Testis (tissue), 3 donors: ENCODE data around the gene LAMP2. TPM values are rescaled to one million over a fixed set of nuclear protein-coding genes. Genes with fewer than 3 reads are reported as not detected.
A peak's percentile ranks its signal among the peaks of the same experiment; 100 is the strongest.
"Not testable (repeated sequence)": the region's sequence is repeated elsewhere in the genome, so short reads cannot be mapped to it uniquely, and the experiment has no call there.

Experiments used
- DNase-seq: peaks from one replicate; pipeline ENCODE4 v3.0.0-alpha.2; 2019
- H3K27ac ChIP-seq, 2 donors: fragments of 200-600 bp; sonication (generic); one replicate each; pipeline ENCODE4 v1.5.1; 2019
- H3K27me3 ChIP-seq: fragments of 200-600 bp; sonication (generic); one replicate; pipeline ENCODE4 v1.5.1; 2019
- H3K36me3 ChIP-seq: fragments of 200-600 bp; sonication (generic); one replicate; pipeline ENCODE4 v1.5.1; 2017; ENCODE audit warnings: low read depth; ENCODE audit errors: missing control alignments
- H3K4me1 ChIP-seq: fragments of 200-600 bp; sonication (generic); one replicate; pipeline ENCODE4 v1.5.1; 2019
- H3K4me3 ChIP-seq, 2 donors: fragments of 200-600 bp; sonication (generic); one replicate each; pipeline ENCODE4 v1.5.1; 2017 to 2019
- H3K9me3 ChIP-seq: fragments of 200-600 bp; sonication (generic); one replicate; pipeline ENCODE4 v1.5.1; 2017
- CTCF ChIP-seq, 3 experiments: fragments of 450-650 bp in 2 of 3; fragments of 200-600 bp in 1 of 3; sonication (generic) in 1 of 3; IDR thresholded peaks; one replicate each; pipeline ENCODE4 v1.5.1; 2016 to 2019; ENCODE audit warnings: antibody characterized with exemption in 3 of 3, mild to moderate bottlenecking in 2 of 3, moderate library complexity in 1 of 3
- POLR2A ChIP-seq: fragments of 450-650 bp; IDR thresholded peaks from one replicate; pipeline ENCODE4 v1.6.1; 2017; ENCODE audit warnings: antibody characterized with exemption, mild to moderate bottlenecking, moderate library complexity
- WGBS, 2 donors: methylation state at CpG; one replicate each; pipeline ENCODE4 v1.1.5; 2018; 5-methylcytosine and 5-hydroxymethylcytosine counted together
- intact Hi-C: fragments of 100-400 bp; cut with DNase I; formaldehyde crosslinking; loops from one replicate; pipeline ENCODE4 v1.15.1; 2023; ENCODE audit warnings: low total_unique reads
- polyA plus RNA-seq: library from polyadenylated mRNA; stranded (reverse); fragments of 350-450 nt; fragmentation: Illumina TruSeq; extraction: RNeasy Lipid Tissue Mini Kit (QIAGEN cat#74804); gene quantifications from one replicate; pipeline ENCODE4 v1.2.3, GENCODE V29; 2014; ENCODE audit warnings: low read depth, low replicate concordance; ENCODE audit not compliant: insufficient read depth
- total RNA-seq, 2 donors: library from RNA; depleted of rRNA; stranded (reverse); fragments of >200 nt; gene quantifications; one replicate each; pipeline ENCODE4 v1.2.3, GENCODE V29; 2016

The LAMP2 gene
- total and polyA plus RNA-seq, 3 donors from 2014 or later: 86.5 to 130 (median 99.3) TPM

- 85 to 100% methylated on average over 3 of the region's 3 CpGs for WGBS, 2 donors
- intact Hi-C loops: no loop called here
Measured at GRCh38 chrX:120474085-120474484, 5.0 kb upstream of the LAMP2 start.

GRCh38 chrX:120469657-120470056, 561 bp upstream of the LAMP2 start:
- H3K4me1 ChIP-seq, H3K27ac ChIP-seq, H3K9me3 ChIP-seq, H3K36me3 ChIP-seq, H3K27me3 ChIP-seq, intact Hi-C loops, DNase-seq: not testable (repeated sequence)
- peak overlapping the region in 1 of 2 donors; percentile 80 for H3K4me3 ChIP-seq
- 43 to 53% methylated on average over 4 to 5 of the region's 5 CpGs for WGBS, 2 donors

More at GRCh38 chrX:120474085-120474484, 5.0 kb upstream of the LAMP2 start:
- Histone ChIP-seq H3K9me3 (no peaks in the 10 kb centered on the region), H3K27me3 (no peaks in the 10 kb centered on the region), H3K4me1 (no peaks in the 10 kb centered on the region), H3K4me3 (no peak overlapping the region), H3K27ac (no peak overlapping the region), H3K36me3 (no peaks in the 10 kb centered on the region)
- TF ChIP-seq POLR2A (no peak), CTCF (IDR thresholded peaks at IDR 0.05) (no peak)
- DNase-seq: no peak

- intact Hi-C loops: no loop called here
- H3K9me3 ChIP-seq: no peaks in the 10 kb centered on the region
- no peak for DNase-seq
- no peaks in the 10 kb centered on the region for H3K36me3 ChIP-seq
- TF ChIP-seq POLR2A: no peak
- TF ChIP-seq CTCF (IDR thresholded peaks at IDR 0.05): no peak
- peak overlapping the region; percentile 65 to 80 for H3K4me3 ChIP-seq
- H3K27me3 ChIP-seq: no peaks in the 10 kb centered on the region
- peaks cover 4% of the 10 kb centered on the region for H3K4me1 ChIP-seq
- H3K27ac ChIP-seq: peak overlapping the region; percentile 92 to 96
- WGBS, 2 donors: 0% methylated on average over 2 of the region's 2 CpGs
Measured at GRCh38 chrX:120468479-120468824, 644 bp downstream of the LAMP2 start.

- TF ChIP-seq POLR2A: no peak
- no peak for TF ChIP-seq CTCF (IDR thresholded peaks at IDR 0.05)
- H3K4me1 ChIP-seq: peaks cover 4% of the 10 kb centered on the region
- H3K36me3 ChIP-seq: no peaks in the 10 kb centered on the region
- DNase-seq: no peak
- H3K9me3 ChIP-seq: no peaks in the 10 kb centered on the region
- no peaks in the 10 kb centered on the region for H3K27me3 ChIP-seq
- WGBS, 2 donors: 2 to 4% methylated on average over 4 of the region's 4 CpGs
- H3K27ac ChIP-seq: peak overlapping the region; percentile 92 to 96
- H3K4me3 ChIP-seq: peak overlapping the region; percentile 65 to 80
- intact Hi-C loops: no loop called here
Measured at GRCh38 chrX:120468071-120468470, 1.0 kb downstream of the LAMP2 start.

GRCh38 chrX:120464411-120464810, 4.7 kb downstream of the LAMP2 start:
- H3K4me3 ChIP-seq: no peak overlapping the region
- intact Hi-C loops: no loop called here
- no peak for TF ChIP-seq CTCF (IDR thresholded peaks at IDR 0.05)
- no peak for TF ChIP-seq POLR2A
- H3K36me3 ChIP-seq: no peaks in the 10 kb centered on the region
- peaks cover 4% of the 10 kb centered on the region for H3K4me1 ChIP-seq
- no peak overlapping the region for H3K27ac ChIP-seq
- WGBS, 2 donors: 82 to 97% methylated on average over 4 of the region's 4 CpGs
- no peaks in the 10 kb centered on the region for H3K9me3 ChIP-seq
- DNase-seq: no peak
- H3K27me3 ChIP-seq: no peaks in the 10 kb centered on the region
